Fibroblast of villous mesenchyme (primary cell): Measurements from ENCODE around the gene PRKG1. TPM values are rescaled to one million over a fixed set of nuclear protein-coding genes. Genes with fewer than 3 reads are reported as not detected.
A peak's percentile ranks its signal among the peaks of the same experiment; 100 is the strongest.

ENCODE experiments used
- DNase-seq: peaks from one replicate; pipeline ENCODE4 v3.0.0-alpha.2; 2010; ENCODE audit warnings: low read depth
- H3K4me3 ChIP-seq: 2 replicates; pipeline ENCODE4 v1.5.1; 2011; ENCODE audit warnings: low read depth, mild to moderate bottlenecking, low read length
- total RNA-seq: library from RNA; depleted of rRNA; stranded (reverse); fragments of >200 nt; gene quantifications from 2 replicates; pipeline ENCODE4 v1.2.3, GENCODE V29; 2012
- TF ChIP-seq, protein P1 (sequence below): IDR thresholded peaks from 2 replicates; pipeline ENCODE4 v1.5.1; 2012; ENCODE audit warnings: low read depth, mild to moderate bottlenecking, low read length; ENCODE audit not compliant: insufficient read depth

PRKG1 gene
- total RNA-seq, 1 donor: 19.0 TPM

- TF ChIP-seq, protein P1, sequence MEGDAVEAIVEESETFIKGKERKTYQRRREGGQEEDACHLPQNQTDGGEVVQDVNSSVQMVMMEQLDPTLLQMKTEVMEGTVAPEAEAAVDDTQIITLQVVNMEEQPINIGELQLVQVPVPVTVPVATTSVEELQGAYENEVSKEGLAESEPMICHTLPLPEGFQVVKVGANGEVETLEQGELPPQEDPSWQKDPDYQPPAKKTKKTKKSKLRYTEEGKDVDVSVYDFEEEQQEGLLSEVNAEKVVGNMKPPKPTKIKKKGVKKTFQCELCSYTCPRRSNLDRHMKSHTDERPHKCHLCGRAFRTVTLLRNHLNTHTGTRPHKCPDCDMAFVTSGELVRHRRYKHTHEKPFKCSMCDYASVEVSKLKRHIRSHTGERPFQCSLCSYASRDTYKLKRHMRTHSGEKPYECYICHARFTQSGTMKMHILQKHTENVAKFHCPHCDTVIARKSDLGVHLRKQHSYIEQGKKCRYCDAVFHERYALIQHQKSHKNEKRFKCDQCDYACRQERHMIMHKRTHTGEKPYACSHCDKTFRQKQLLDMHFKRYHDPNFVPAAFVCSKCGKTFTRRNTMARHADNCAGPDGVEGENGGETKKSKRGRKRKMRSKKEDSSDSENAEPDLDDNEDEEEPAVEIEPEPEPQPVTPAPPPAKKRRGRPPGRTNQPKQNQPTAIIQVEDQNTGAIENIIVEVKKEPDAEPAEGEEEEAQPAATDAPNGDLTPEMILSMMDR: no peak
- no peak overlapping the region for H3K4me3 ChIP-seq
- no peak for DNase-seq
Observed at GRCh38 chr10:51768886-51769465, 694.7 kb downstream of the PRKG1 start.

- peak; percentile 24 for DNase-seq
- H3K4me3 ChIP-seq: no peak overlapping the region
- TF ChIP-seq, protein P1: no peak
Observed at GRCh38 chr10:51770709-51771108, 696.4 kb downstream of the PRKG1 start.

DNA sequence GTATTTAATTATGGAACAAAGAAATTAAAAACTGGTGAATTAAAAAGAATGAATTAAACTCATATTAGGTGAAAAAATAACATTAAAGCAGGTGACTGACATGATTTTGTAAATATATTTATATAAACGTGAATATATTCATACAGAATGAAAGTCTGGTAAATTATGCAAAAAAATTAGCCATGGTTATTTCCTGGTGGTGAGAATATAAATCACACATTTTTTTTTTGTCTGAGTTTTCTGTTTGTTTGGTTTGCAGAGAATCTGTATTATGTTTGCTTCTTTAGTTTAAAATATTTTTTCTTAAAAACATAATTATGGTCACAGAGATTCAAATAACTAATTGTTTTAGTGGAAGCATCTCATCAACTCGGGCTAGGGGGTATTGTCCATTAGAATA is 698.1 kb downstream of the PRKG1 start:
- TF ChIP-seq, protein P1: no peak
- H3K4me3 ChIP-seq: no peak overlapping the region
- DNase-seq: no peak

GRCh38 chr10:51773681-51774080 is 699.4 kb downstream of the PRKG1 start:
- no peak for DNase-seq
- no peak overlapping the region for H3K4me3 ChIP-seq
- TF ChIP-seq, protein P1: no peak

- TF ChIP-seq, protein P1: no peak
- no peak overlapping the region for H3K4me3 ChIP-seq
- DNase-seq: no peak
Observed at GRCh38 chr10:51783941-51784340, 709.7 kb downstream of the PRKG1 start.

- TF ChIP-seq, protein P1: no peak
- no peak for DNase-seq
- H3K4me3 ChIP-seq: no peak overlapping the region
Observed at GRCh38 chr10:51786016-51786683, 711.9 kb downstream of the PRKG1 start.

- TF ChIP-seq, protein P1: no peak
- H3K4me3 ChIP-seq: no peak overlapping the region
- DNase-seq: no peak
Observed at GRCh38 chr10:51786684-51787035, 712.4 kb downstream of the PRKG1 start.
